OCI-M2 (cell line): ENCODE results near the gene SYTL2.

Experiments used
- DNase-seq: peaks from one replicate; lab custom pipeline; 2025; ENCODE audit not compliant: unreplicated experiment; lab: John Stamatoyannopoulos, UW

SYTL2 gene

GRCh38 chr11:85827748-85828639 lies 17.1 kb upstream of the SYTL2 start:
- DNase-seq = no peak

GRCh38 chr11:85826116-85826855 lies 15.3 kb upstream of the SYTL2 start:
- no peak for DNase-seq

DNA sequence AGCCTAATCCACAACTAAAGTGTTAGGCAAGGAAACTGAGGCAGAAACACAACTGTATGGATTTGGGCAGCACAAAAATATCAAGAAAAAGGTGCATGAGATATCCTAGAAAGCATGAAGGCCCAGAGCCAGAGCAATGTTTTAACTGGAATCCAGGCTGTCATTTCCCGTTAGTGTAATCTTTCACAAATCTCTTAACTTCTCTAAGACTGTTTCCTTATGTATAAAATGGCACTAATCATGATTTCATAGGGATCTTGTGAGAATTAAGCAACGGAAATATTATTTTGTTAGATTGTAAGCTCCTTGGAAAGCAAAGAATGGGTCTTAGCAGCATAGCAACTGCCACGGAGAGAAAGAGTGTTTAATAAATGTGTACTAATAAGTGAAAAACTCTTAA lies 14.7 kb upstream of the SYTL2 start:
- no peak for DNase-seq

GRCh38 chr11:85823816-85824215 lies 12.9 kb upstream of the SYTL2 start:
- no peak for DNase-seq

DNA sequence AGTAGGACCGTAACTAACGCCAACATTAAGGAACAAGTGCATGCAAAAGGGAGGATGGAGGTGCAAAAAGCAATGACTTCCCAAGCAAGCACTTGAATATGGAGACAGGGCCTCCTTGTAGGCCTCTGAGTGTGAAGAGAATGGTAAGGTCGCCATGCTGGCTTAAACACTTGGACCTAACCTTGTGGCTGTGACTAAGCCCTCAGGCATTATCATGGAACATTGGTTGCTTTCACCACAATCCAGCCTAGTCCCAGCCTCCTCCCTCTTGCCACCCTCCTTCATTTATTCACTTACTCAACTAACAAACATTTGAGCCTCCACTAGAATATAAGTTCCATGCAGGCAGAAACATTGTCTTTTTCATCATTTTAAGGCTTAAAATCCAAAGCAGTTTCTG lies 11.9 kb upstream of the SYTL2 start:
- no peak for DNase-seq

DNA sequence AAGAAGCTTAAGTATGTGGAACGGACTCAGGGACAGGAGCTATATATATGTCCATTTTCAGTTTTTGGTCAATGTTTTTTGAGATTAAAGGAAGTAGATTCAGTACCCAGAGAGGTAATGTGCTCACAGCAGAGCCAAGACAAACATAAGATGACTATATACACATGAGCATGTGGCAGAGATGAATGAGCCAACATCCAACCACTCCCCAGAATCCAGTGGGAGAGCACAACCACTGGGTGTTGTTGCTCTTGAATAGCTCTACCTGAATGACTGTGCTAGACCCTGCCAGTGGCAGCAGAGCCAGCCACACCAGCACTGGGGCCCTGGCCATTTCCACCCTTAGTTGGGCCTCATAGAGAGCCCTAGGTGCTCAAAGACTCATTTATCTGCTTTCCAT lies 10.7 kb upstream of the SYTL2 start:
- no peak for DNase-seq

DNA sequence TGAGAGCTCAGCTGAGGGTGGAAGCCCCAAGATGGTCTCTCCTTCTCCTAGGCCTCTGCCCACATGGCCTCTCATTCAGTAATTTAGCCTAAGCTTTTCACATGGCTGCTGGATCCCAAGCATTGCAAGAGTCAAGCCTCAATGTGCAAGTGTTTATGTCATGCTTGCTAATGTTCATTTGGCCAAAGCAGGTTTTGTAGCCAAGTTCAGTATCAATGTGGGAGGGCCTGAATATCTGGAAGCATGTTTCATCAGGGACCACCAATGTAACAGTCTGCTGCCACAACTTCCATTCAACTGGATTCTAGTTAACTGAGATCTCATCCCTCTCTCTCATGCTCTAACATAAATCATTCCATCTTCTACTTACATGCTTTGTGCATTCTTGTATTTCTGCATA lies 8.5 kb upstream of the SYTL2 start:
- DNase-seq = no peak

- no peak for DNase-seq
Observed at GRCh38 chr11:85815186-85815931, 4.4 kb upstream of the SYTL2 start.

- no peak for DNase-seq
Observed at GRCh38 chr11:85813721-85814120, 2.8 kb upstream of the SYTL2 start.

DNA sequence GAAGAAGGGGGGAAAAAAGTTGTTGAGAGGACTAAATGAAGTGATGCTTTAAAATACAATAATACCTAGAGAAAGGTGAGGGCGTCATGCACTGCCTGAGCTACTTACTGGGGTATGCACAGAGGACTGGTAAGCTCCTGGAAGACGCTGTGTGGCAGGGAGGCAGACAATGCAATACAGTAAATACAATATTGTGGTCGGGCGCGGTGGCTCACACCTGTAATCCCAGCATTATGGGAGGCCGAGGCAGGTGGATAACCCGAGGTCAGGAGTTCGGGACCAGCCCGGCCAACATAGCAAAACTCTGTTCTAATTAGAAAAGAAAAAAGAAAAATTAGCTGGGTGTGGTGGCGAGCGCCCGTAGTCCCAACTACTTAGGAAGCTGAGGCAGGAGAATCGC lies 683 bp upstream of the SYTL2 start:
- no peak for DNase-seq

DNA sequence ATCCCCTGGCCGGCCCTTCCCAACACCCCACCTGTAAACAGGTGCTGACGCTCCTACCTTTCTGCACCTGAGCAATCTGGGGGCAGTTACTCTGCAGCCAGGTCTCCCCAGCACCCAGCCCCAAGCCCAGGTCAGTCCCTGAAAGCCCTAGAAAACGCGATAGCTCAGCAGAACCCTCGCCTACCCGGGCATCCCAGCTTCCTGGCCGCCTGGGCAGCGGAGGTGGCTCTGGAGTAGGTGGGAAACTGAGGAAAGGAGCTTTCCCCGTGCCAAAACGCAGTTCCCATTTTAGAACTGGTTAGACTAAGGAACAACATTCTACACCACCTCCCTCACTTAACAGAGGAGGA lies 445 bp downstream of the SYTL2 start:
- DNase-seq = no peak

- no peak for DNase-seq
Observed at GRCh38 chr11:85809863-85810262, 1.1 kb downstream of the SYTL2 start.

- DNase-seq = no peak
Observed at GRCh38 chr11:85809191-85809590, 1.8 kb downstream of the SYTL2 start.

DNA sequence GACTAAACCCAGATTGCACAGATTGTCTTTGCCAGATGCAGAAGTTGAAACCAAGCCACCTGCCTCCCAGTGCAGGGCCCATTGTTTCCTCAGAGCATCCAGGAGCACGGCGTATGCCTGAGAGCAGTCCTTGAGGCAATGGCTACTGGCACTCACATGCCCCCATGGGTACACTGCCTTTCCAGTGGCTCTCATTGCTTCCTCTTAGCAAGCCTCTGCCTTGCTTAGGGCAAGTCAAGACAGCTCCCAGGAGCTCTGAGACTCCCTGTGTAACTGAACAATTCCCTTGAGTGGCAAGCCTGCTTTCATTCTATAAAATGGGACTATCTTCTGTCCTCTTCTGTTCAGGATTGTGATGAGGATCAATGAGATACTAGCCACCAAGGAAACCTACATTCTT lies 4.1 kb downstream of the SYTL2 start:
- DNase-seq = no peak

DNA sequence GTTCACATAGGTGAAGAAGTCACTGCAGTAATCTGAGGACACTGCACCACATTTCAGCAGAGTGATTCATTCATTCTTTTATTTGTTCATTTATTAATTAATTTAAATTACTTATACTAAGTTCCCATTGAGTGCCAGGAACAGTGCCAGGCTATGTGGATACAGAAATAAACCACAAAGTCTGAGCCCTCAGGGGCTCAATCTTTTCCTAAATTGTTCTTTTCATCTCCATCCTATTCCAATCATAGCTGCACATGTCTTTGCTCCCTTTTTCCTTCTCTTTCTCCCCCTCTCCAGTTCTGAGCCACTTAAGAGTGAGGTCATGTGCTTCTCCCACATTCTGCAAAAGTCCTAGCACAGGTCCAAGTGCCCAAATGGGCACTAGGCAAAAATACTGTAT lies 4.9 kb downstream of the SYTL2 start:
- DNase-seq = no peak

GRCh38 chr11:85805387-85805786 lies 5.6 kb downstream of the SYTL2 start:
- DNase-seq = no peak

DNA sequence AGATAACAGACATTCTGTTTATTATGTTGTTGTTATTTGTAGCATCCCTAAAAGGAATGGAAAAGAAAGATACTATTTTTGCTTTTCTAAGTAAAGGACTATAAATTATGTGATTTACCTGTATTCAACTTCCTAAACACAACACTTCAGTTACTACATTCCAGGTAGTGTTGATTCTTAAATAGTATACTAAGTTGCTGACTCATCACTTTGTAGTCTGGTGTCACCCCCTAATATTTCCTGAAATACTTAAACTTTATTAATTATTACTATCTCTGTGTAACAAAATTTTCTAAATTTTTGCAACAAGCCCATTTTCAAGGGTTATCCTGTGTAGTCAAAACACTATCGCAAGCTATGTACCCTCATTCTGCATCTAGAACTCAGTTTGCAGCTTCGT lies 7.0 kb downstream of the SYTL2 start:
- DNase-seq = no peak

- DNase-seq = no peak
Observed at GRCh38 chr11:85803303-85803702, 7.6 kb downstream of the SYTL2 start.

GRCh38 chr11:85801527-85801926 lies 9.4 kb downstream of the SYTL2 start:
- DNase-seq = no peak

DNA sequence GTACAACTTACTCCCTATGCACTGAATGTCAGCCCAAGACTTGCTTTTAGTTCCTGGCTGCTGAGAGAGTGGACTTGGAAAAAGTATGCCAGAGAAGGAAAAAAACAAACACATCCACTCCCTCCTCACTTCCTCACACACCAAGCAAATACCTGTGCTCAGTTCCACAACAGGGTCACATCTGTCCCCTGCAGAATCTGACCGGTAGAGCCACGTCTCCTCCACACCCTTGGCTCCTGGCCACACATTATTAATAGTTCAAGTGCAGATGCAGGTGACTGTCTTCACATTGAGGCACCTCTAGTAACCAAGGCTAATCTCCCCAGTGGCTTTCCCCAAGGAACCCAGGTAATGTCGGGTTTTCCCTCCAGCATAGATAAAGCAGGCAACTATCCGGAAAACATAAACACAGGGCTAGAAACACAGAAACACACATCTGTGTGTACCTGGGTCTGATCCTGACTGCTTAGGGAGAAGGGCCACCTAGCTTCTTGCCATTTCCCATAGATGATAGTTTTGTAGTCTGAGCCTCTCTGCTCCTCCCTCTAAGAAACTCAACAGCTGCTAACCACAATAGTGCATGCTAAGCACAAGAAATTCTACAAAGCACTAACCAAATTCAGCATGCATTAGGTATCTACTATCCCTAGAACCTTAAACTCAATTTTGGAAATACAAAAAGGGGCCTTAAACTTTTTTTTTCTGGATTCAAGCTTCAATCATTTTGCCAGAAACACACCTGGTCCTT lies 10.2 kb downstream of the SYTL2 start:
- DNase-seq = no peak

GRCh38 chr11:85799142-85799541 lies 11.8 kb downstream of the SYTL2 start:
- DNase-seq = no peak
